Aorta (tissue), 5 donors: ENCODE measurements around the gene DCAF12. TPM values are rescaled to one million over a fixed set of nuclear protein-coding genes. Genes with fewer than 3 reads are reported as not detected.

ENCODE experiments used
- ATAC-seq: fragments of 200-7000 bp; cut with Tn5 transposase; one replicate; pipeline ENCODE4 v1.9.1; 2022; ENCODE audit warnings: moderate library complexity; ENCODE audit not compliant: low FRiP score
- DNase-seq, 2 donors: peaks; one replicate each; pipeline ENCODE4 v3.0.0-alpha.2; 2020
- H3K27ac ChIP-seq, 2 donors: one replicate each; pipeline ENCODE4 v1.5.1; 2013; ENCODE audit warnings: low read length in 2 of 2, mild to moderate bottlenecking in 2 of 2, moderate library complexity in 2 of 2, control low read depth in 1 of 2, inconsistent platforms in 1 of 2, low read depth in 1 of 2
- H3K27me3 ChIP-seq, 2 donors: one replicate each; pipeline ENCODE4 v1.6.1; 2013; ENCODE audit warnings: control low read depth in 1 of 2, low read length in 1 of 2, mild to moderate bottlenecking in 1 of 2, moderate library complexity in 1 of 2; ENCODE audit not compliant: insufficient read depth in 2 of 2, control insufficient read depth in 1 of 2
- H3K36me3 ChIP-seq, 2 donors: one replicate each; pipeline ENCODE4 v1.6.1; 2013; ENCODE audit warnings: control low read depth in 1 of 2, low read length in 1 of 2, mild to moderate bottlenecking in 1 of 2; ENCODE audit not compliant: insufficient read depth in 2 of 2, control insufficient read depth in 1 of 2
- H3K4me1 ChIP-seq, 2 donors: one replicate each; pipeline ENCODE4 v1.6.1; 2013; ENCODE audit warnings: low read length in 2 of 2, control low read depth in 1 of 2, mild to moderate bottlenecking in 1 of 2, moderate library complexity in 1 of 2; ENCODE audit not compliant: insufficient read depth in 2 of 2, control insufficient read depth in 1 of 2
- H3K4me3 ChIP-seq, 2 donors: one replicate each; pipeline ENCODE4 v1.5.1; 2013; ENCODE audit warnings: low read length in 2 of 2, control low read depth in 1 of 2, mild to moderate bottlenecking in 1 of 2
- H3K9me3 ChIP-seq: one replicate; pipeline ENCODE4 v1.6.1; 2013; ENCODE audit warnings: mild to moderate bottlenecking, low read length; ENCODE audit not compliant: control insufficient read depth
- WGBS, 2 donors: extraction: QIAGEN DNeasy Blood & Tissue Kit; methylation state at CpG; one replicate each; pipeline ENCODE4 v1.1.7; 2013; 5-methylcytosine and 5-hydroxymethylcytosine counted together
- intact Hi-C, 2 donors: fragments of 100-400 bp; cut with DNase I; formaldehyde crosslinking; loops; one replicate each; pipeline versions ENCODE4 v1.14.2 to v1.15.0; 2022
- polyA plus RNA-seq, 2 donors: library from polyadenylated mRNA; stranded (reverse); fragments of 200-250 nt; gene quantifications; one replicate each; pipeline ENCODE4 v1.2.3, GENCODE V29; 2013
- total RNA-seq, 2 donors: library from RNA; stranded (reverse); fragmentation: NEBNext Ultra II Directional; extraction: Animal tissue kit (Norgen Biotek cat#: 25700); gene quantifications; one replicate each; pipeline ENCODE4 v1.2.1, GENCODE V29; 2021
- donor health status: healthy with polysubstance abuse.
- donor health status: Bipolar disorder and iron deficiency.
- donor health status: DM: no; HTN: no; CAD: no.
- donor health status: DM: no; HTN: no; CAD: no.
- donor health status: DM: yes; HTN: yes; CAD: no.

DCAF12 gene
- total and polyA plus RNA-seq, 4 donors, result 10.2 to 35.2 (median 17.6) TPM

DNA sequence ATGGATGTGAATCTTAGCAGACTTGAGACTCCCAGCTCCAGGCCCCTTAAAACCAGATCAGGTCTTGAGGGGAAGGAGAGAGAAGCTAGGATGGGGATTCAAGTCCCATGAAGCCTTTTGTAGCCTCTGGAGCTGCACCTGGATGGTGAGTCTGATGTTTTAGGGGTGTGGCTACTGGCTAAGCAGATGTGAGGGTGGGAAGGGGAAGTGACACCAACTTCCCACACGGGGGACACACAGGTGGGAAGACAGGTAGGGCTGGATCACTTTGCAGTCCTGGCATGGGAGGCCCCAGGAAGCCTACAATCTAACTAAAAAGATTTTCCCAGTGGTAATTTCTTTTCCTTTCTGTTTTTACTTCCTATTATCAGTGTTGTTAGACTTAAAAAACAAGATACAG lies 39.1 kb downstream of the DCAF12 start:
- no peak for ATAC-seq

GRCh38 chr9:34086864-34087263 lies 39.6 kb downstream of the DCAF12 start:
- Histone ChIP-seq H3K27me3 (no peaks in the 10 kb centered on the region), H3K36me3 (peaks cover 4 to 8% of the 10 kb centered on the region in 2 donors), H3K9me3 (no peaks in the 10 kb centered on the region), H3K4me1 (peaks cover 3 to 8% of the 10 kb centered on the region in 2 donors), H3K27ac (peak overlapping the region in 1 of 2 donors; percentile 47), H3K4me3 (no peak overlapping the region)
- ATAC-seq, result no peak
- no peak for DNase-seq
- intact Hi-C loops, result loop anchor here in 1 of 2 donors (10.0 kb wide), 1 partner anchor 62 kb away; no protein-coding TSS in a partner anchor

More for the DNA sequence above, 39.1 kb downstream of the DCAF12 start:
- no peak overlapping the region for H3K4me3 ChIP-seq
- DNase-seq, result no peak
- peak overlapping the region in 1 of 2 donors; percentile 47 for H3K27ac ChIP-seq
- intact Hi-C loops, result loop anchor here in 1 of 2 donors (10.0 kb wide), 1 partner anchor 63 kb away; no protein-coding TSS in a partner anchor
- H3K27me3 ChIP-seq, result no peaks in the 10 kb centered on the region
- H3K4me1 ChIP-seq, result peaks cover 3 to 8% of the 10 kb centered on the region in 2 donors
- peaks cover 4 to 8% of the 10 kb centered on the region in 2 donors for H3K36me3 ChIP-seq
- H3K9me3 ChIP-seq, result no peaks in the 10 kb centered on the region
- 56 to 68% methylated on average over 1 of the region's 1 CpG for WGBS, 2 donors

GRCh38 chr9:34085581-34086500 lies 40.7 kb downstream of the DCAF12 start:
- WGBS, 2 donors, result 52 to 65% methylated on average over 6 of the region's 6 CpGs
- intact Hi-C loops, result loop anchor here in 1 of 2 donors (10.0 kb wide), 1 partner anchor 61 kb away; no protein-coding TSS in a partner anchor
- H3K27me3 ChIP-seq, result no peaks in the 10 kb centered on the region
- H3K9me3 ChIP-seq, result no peaks in the 10 kb centered on the region
- H3K36me3 ChIP-seq, result peaks cover 4 to 8% of the 10 kb centered on the region in 2 donors
- DNase-seq (no peak), ATAC-seq (peak; percentile 61)
- H3K27ac ChIP-seq, result peak overlapping the region; percentile 60 to 99
- H3K4me3 ChIP-seq, result no peak overlapping the region
- H3K4me1 ChIP-seq, result peaks cover 3 to 8% of the 10 kb centered on the region in 2 donors

- H3K4me3 ChIP-seq, result no peak overlapping the region
- H3K27ac ChIP-seq, result peak overlapping the region; percentile 79 to 99
- H3K9me3 ChIP-seq, result no peaks in the 10 kb centered on the region
- ATAC-seq (peak; percentile 76), DNase-seq (no peak)
- H3K4me1 ChIP-seq, result peaks cover 3 to 8% of the 10 kb centered on the region in 2 donors
- intact Hi-C loops, result loop anchor here in 1 of 2 donors (10.0 kb wide), 1 partner anchor 60 kb away; no protein-coding TSS in a partner anchor
- no peaks in the 10 kb centered on the region for H3K27me3 ChIP-seq
- peaks cover 4 to 7% of the 10 kb centered on the region in 2 donors for H3K36me3 ChIP-seq
- WGBS, 2 donors, result 4 to 7% methylated on average over 1 of the region's 1 CpG
Observed at GRCh38 chr9:34084562-34084961, 41.9 kb downstream of the DCAF12 start.

- Histone ChIP-seq H3K27ac (no peak overlapping the region), H3K27me3 (no peaks in the 10 kb centered on the region), H3K4me3 (no peak overlapping the region), H3K4me1 (peaks cover 0 to 2% of the 10 kb centered on the region in 2 donors), H3K36me3 (no peaks in the 10 kb centered on the region), H3K9me3 (no peaks in the 10 kb centered on the region)
- DNase-seq, result no peak
- ATAC-seq, result no peak
- intact Hi-C loops, result loop anchor here in 1 of 2 donors (10.0 kb wide), 1 partner anchor 154 kb away; no protein-coding TSS in a partner anchor
- WGBS, 2 donors, result 83 to 84% methylated on average over 2 of the region's 2 CpGs
Observed at GRCh38 chr9:34079181-34079580, 47.3 kb downstream of the DCAF12 start.

GRCh38 chr9:34072868-34073590 lies 53.5 kb downstream of the DCAF12 start:
- DNase-seq, result peak in 1 of 2 donors; percentile 28
- ATAC-seq, result peak; percentile 48
- intact Hi-C loops, result loop anchor here in 1 of 2 donors (10.0 kb wide), 1 partner anchor 148 kb away; no protein-coding TSS in a partner anchor
- Histone ChIP-seq H3K27ac (peak overlapping the region in 1 of 2 donors; percentile 61), H3K4me1 (peaks cover 0 to 2% of the 10 kb centered on the region in 2 donors), H3K9me3 (no peaks in the 10 kb centered on the region), H3K36me3 (no peaks in the 10 kb centered on the region), H3K4me3 (no peak overlapping the region), H3K27me3 (no peaks in the 10 kb centered on the region)
- 31 to 32% methylated on average over 5 of the region's 5 CpGs for WGBS, 2 donors

- 81 to 91% methylated on average over 2 of the region's 2 CpGs for WGBS, 2 donors
- DNase-seq, result peak in 1 of 2 donors; percentile 1
- peaks cover 0 to 2% of the 10 kb centered on the region in 2 donors for H3K4me1 ChIP-seq
- peak overlapping the region in 1 of 2 donors; percentile 61 for H3K27ac ChIP-seq
- no peaks in the 10 kb centered on the region for H3K36me3 ChIP-seq
- no peaks in the 10 kb centered on the region for H3K27me3 ChIP-seq
- no peaks in the 10 kb centered on the region for H3K9me3 ChIP-seq
- no peak for ATAC-seq
- intact Hi-C loops, result loop anchor here in 1 of 2 donors (10.0 kb wide), 1 partner anchor 148 kb away; no protein-coding TSS in a partner anchor
- no peak overlapping the region for H3K4me3 ChIP-seq
Observed at GRCh38 chr9:34072410-34072809, 54.1 kb downstream of the DCAF12 start.

DNA sequence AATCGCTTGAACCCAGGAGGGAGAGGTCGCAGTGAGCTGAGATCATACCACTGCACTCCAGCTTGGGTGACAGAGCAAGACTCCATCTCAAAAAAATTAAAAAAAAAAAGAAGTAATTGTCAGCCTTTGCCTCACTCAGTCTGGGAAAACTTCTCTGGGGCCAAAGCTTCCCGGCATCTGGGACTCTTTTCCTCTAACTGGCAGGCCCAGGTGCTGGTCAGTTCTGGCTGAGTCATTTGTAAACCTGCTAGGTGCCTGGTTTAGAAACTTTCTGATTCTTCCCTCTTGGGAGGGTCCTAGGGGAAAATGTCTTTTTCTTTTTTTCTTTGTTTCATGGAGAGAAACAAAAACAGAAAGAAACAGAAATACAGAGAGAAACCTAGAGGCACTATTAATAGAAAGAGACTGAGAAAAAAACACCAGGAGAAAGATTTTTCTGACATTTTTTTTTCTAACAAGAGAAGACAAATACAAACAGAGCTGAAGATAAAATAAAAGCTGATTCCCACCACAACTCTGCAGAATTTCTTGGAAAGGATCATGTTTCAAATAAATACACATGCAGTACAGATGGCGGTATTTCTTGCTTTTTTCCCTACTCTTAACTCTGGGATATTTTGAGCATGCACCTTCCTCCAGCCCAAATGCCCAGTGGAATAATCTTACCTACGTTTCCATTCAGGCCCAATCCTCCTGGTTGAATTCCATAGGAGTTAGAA lies 55.7 kb downstream of the DCAF12 start:
- Histone ChIP-seq H3K27ac (peak overlapping the region in 1 of 2 donors; percentile 54), H3K4me3 (no peak overlapping the region), H3K9me3 (no peaks in the 10 kb centered on the region), H3K27me3 (no peaks in the 10 kb centered on the region), H3K36me3 (no peaks in the 10 kb centered on the region), H3K4me1 (peaks cover 0 to 2% of the 10 kb centered on the region in 2 donors)
- ATAC-seq, result no peak
- intact Hi-C loops, result loop anchor here in 1 of 2 donors (10.0 kb wide), 1 partner anchor 146 kb away; no protein-coding TSS in a partner anchor
- WGBS, 2 donors, result 41 to 42% methylated on average over 5 of the region's 5 CpGs
- no peak for DNase-seq
